HG02981 (cell line): Measurements from ENCODE around the gene NRDE2.

ENCODE experiments used
- ATAC-seq: cut with Tn5 transposase; IDR thresholded peaks from one replicate; pipeline ENCODE4 v1.9.1; 2021; ENCODE audit warnings: mild to moderate bottlenecking, moderate library complexity; ENCODE audit not compliant: unreplicated experiment

Gene NRDE2, protein sequence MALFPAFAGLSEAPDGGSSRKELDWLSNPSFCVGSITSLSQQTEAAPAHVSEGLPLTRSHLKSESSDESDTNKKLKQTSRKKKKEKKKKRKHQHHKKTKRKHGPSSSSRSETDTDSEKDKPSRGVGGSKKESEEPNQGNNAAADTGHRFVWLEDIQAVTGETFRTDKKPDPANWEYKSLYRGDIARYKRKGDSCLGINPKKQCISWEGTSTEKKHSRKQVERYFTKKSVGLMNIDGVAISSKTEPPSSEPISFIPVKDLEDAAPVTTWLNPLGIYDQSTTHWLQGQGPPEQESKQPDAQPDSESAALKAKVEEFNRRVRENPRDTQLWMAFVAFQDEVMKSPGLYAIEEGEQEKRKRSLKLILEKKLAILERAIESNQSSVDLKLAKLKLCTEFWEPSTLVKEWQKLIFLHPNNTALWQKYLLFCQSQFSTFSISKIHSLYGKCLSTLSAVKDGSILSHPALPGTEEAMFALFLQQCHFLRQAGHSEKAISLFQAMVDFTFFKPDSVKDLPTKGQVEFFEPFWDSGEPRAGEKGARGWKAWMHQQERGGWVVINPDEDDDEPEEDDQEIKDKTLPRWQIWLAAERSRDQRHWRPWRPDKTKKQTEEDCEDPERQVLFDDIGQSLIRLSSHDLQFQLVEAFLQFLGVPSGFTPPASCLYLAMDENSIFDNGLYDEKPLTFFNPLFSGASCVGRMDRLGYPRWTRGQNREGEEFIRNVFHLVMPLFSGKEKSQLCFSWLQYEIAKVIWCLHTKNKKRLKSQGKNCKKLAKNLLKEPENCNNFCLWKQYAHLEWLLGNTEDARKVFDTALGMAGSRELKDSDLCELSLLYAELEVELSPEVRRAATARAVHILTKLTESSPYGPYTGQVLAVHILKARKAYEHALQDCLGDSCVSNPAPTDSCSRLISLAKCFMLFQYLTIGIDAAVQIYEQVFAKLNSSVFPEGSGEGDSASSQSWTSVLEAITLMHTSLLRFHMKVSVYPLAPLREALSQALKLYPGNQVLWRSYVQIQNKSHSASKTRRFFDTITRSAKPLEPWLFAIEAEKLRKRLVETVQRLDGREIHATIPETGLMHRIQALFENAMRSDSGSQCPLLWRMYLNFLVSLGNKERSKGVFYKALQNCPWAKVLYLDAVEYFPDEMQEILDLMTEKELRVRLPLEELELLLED

DNA sequence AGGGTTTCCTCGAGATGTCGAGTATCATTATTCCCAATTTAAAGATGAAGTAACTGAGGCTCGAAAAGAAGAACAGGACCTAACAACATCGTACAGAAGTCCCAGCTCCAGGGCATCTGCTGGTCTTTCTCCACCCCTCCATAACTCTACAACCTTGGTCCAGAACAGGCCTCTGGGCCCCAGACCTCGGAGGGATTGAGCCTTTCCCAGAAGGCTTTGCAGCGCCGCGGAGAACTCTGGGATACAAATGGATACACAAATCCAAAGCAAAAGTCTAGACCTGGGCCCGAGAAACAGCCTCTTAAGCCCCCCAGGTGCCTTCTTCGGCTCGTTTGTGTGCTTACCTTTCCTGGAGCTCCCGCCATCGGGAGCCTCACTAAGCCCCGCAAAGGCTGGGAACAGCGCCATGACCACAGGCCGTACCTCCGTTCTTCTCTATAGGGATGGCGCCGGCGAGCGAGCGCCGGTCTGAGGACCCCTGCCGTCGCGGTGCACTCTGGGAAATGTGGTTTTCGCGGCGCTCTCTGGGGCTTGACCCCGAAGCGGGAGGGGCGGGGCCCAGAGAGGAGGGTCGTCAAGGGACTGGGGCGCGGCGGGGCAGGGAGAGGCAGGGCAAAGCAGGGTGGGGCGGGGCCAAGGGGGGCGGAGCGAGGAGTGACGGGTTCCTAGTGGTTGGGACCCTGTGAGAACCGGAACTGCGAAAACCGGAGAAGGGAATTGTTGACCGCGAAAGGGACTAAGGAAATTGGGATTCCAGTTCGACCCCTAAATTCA is at the start of gene NRDE2:
Gene NRDE2, minus strand, starts transcription at position 445 of the 774 bp plus-strand sequence. Its CDS starts 37 bp downstream, at position 408.
- ATAC-seq = peak; percentile 96

DNA sequence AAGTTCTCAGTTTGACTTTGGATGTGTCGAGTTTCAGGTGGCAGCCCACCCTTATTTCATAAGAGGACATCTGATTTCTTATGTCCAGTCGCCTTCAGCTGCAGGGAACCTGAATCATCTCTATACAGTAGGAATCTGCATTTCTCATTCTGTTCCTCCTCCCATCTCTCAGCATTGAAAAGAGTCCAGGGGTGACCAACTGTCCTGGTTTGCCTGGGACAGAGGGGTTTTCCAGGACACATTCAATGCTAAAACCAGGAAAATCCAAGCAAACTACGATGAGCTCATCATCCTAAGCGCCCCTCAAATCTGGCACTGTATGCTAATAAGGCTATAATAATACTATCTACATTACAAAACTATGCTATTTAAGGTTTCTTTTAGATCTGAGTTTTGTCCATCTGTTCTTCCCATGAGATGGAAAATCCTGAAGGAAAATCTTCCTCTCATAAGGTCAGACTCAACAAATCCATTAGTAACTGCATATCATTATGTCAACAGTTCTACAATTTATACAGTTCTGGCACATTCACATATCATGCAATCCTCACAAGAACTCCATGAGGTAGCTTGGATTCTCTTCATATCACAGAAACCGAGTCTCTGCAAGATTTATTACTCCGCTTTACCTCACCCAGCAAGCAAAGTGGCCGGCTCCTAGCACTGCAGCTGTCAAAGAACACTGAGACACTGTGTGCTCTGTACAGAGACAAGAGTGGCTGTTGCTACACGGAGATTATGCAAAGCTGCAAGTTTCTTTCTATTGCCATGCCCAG is 49.5 kb upstream of the NRDE2 start:
- no peak for ATAC-seq

DNA sequence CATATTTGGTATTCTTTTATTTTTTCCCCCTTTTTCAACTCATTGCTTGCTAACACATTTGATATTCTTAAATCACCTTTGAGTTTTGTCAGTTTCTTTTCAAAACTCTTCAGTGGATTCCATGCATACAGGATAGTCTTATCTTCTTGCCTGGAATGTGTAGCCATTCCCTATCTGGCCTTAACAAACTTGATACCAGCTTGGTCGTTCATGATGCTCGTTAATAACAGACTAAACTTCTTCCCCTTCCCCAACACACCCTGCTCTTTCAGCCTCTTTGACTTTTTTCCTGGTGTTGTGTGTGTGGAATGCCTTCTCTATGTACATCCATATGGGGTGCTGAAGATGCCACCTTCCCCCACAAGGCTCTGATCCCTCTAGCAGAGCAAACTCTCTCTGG is 47.4 kb upstream of the NRDE2 start:
- ATAC-seq = no peak

DNA sequence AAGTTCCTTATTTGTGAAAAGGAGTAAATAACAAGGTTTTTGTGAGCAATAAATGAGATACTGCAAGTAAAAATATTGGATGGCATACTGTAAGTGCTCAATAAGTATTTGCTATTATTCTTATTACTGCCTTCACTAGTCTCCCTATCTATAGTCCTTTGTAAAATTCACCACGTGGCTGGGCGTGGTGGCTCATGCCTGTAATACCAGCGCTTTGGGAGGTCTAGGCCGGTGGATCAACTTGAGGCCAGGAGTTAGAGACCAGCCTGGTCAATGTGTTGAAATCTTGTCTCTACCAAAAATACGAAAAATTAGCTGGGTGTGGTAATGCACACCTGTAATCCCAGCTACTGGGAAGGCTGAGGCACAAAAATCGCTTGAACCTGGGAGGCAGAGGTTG is 46.5 kb upstream of the NRDE2 start:
- ATAC-seq = no peak

DNA sequence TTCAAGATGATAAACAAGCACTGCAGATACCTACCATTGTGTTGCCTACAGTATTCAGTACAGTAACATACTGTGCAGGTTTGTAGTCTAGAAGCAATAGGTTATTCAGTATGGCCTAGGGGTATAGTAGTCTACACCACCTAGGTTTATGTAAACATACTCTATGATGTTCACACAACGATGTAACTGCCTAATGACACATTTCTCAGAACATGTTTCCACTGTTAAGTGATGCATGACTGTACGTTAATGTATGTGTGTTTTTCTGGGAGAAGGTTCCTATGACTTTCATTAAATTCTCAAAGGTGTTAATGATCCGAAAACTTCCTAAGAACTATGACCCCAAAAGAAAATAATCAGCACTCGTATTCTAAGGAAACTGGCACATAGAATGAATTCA is 44.2 kb upstream of the NRDE2 start:
- ATAC-seq = no peak

DNA sequence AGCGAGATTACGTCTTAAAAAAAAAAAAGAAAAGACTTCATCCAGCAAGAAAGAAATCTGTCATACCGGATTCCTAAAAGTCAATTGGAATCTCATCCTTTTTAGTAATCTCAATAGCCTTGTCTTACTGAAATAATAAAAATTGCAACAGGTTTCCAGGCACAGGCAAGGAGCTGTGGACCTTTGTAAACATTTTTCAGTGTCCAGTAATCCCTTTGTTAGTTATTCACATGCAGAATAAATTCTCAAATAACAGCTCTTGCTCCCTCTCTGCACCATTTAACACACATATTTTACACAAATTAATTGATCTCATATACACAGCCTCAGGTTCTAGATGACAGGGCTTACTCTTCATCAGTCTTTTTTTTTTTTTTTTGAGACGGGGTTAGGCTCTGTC is 43.1 kb upstream of the NRDE2 start:
- ATAC-seq = no peak

DNA sequence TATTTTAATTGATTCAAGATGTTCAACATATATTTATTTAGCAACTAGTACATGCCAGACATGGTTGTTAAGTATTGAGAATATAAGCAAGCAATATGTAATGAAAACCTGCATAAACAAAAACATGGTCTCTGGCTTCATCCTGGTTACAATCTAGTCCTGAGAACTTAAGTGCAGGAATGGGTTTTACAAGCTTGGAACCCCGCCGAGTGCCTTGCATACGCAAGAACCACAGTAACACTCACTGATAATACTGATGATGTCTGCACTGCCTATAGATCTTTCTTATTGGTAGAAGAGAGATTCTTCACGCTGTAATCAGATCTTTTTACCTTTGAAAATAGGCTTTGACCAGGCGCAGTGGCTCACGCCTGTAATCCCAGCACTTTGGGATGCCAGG is 42.1 kb upstream of the NRDE2 start:
- ATAC-seq = no peak

DNA sequence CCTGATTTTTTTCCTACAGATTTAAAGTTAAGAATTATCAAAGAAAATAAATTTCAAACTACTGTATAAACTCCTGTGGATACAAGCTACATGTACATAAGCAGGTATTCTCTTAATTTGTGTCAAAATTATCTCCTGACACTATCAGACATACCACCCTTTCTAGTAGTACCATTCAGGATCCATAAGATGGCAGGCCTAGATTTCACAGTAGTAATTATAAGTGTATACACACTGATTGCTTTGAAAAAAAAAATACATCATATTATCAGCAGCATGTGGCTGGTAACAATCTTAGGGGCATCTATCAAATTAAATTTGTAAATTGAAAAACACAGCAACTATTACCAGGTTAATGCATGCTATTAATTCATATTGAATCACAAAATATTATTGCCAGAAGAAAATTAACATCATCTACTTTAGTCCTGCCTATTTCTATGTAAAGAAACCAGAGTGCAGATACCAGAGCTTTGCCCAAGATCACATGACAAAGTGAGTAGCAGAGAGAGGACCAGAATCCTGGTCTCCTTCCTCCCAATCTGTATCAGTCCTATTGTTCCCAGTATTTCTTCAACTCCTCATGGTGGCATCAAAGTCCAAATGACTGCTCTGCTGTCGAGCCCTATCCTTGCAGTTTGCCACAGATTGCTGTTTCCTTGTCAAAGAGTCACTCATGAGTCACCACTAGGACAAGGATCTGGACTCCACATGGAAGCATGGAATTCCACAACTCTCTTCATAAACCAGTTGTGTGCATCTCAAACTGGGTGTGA is 37.4 kb upstream of the NRDE2 start:
- ATAC-seq = no peak

DNA sequence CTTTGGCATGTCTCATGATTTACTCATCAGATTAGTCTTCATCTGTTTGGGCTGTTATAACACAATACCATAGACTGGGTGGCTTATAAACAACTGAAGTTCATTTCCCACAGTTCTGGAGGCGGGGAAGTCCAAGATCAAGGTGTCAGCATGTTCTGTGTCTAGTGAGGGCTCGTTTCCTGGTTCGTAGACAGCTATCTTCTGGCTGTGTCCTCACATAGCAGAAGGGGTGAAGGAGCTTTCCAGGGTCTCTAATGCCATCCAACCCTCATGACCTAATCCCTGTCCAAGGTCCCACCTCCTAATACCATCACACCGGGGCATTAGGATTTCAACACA is 30.8 kb upstream of the NRDE2 start:
- ATAC-seq = no peak

DNA sequence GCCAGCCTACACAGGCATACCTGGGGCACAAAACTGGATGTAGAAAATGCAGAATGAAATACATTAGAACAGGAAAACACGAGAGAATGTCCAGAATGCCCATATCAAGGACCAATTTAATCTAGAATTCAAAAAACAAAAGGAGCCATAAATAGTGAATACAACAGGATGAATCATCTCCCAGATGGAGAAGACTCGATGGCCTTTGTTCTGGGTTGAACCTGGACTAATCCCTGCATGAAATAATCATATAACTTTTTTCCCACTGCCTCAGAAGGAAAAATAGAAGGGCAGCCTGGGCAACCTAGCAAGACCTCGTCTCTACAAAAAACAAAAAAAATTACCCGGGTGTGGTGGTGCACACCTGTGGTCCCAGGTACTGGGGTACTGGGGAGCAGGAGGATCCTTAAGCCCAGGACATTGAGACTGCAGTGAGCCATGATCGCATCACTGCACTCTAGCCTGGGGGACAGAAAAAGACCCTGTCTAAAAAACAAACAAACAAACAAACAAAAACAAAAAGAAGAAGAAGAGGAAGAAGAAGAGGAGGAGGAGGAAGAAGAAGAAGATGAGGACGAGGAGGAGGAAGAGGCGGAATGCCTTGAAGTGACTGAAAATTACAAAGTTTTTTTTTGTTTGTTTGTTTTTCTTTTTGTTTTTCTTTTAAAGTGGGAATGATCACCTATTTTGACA is 30.3 kb upstream of the NRDE2 start:
- ATAC-seq = no peak

DNA sequence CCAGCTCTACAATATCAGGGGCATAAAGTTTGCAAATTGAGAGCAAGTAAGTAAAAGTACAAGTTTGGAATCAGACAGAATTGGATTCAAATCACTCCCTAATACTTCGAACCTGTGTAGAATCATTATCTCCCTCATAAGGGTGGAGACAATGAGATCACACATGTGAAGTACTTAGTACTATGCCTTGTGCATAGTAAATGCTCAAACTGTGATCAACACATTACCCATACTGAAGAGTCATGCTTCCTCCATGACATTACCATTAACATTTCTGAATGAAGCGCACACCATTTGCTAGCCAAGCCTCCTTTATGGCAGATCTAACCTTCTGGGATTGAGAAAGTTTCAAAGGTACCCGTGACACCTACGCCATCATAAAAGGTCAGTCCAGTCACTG is 26.6 kb upstream of the NRDE2 start:
- ATAC-seq = no peak

DNA sequence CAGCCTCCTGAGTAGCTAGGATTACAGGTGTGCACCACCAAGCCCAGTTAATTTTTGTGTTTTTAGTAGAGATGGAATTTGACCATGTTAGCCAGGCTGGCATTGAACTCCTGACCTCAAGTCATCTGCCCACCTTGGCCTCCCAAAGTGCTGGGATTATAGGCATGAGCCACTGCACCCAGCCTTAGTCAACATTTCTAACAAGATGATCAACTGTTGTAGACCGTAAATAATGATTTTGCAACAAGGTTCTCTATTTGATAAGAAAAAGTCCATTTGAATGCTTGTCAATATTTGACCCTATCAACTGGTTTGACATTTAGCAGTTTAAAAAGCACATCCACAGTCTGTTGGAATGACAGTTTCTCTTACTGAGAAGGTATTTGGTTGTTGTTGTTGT is 25.2 kb upstream of the NRDE2 start:
- ATAC-seq = no peak

DNA sequence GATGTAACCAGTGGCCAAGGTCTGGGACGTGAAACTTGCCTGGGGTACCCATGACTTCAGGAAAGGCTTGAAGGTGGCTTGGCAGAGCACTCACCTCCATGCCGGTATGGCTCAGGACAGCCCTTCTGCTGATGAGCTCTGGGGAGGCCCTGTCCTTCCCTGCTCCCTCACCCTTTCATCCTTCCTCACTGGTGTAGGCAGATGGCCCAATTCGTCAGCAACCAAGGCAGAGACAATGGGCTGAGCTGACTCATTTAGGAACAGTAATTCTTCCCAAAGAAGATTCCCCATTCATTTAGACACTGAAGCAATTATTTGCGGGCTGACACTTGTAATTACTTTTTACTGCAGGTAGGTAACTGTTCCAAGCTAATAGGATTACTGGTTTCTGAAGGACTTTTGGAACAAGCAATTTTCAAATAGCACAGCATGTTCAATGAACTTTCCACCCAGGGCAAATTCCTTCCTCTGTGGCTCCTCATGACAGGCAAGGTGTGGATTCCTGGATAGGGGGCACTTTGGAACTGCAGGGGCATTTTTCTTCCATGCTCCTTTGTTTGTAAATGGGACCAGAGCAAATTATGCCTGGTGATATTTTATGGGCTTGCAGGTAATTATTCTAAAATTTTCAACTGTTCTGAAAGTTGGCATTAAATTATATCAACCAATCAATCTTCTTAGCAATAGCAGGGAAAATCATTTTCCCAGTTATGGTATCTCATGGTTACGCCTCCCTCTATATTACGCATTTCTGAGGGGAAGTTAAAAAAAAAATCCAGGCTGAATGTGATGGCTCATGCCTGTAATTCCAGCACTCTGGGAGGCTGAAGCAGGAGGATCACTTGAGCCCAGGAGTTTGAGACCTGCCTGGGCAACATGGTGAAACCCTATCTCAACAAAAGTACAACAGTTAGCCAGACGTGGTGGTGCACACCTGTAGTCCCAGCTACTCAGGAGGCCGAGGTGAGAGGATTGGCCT is 24.1 kb upstream of the NRDE2 start:
- ATAC-seq = no peak

DNA sequence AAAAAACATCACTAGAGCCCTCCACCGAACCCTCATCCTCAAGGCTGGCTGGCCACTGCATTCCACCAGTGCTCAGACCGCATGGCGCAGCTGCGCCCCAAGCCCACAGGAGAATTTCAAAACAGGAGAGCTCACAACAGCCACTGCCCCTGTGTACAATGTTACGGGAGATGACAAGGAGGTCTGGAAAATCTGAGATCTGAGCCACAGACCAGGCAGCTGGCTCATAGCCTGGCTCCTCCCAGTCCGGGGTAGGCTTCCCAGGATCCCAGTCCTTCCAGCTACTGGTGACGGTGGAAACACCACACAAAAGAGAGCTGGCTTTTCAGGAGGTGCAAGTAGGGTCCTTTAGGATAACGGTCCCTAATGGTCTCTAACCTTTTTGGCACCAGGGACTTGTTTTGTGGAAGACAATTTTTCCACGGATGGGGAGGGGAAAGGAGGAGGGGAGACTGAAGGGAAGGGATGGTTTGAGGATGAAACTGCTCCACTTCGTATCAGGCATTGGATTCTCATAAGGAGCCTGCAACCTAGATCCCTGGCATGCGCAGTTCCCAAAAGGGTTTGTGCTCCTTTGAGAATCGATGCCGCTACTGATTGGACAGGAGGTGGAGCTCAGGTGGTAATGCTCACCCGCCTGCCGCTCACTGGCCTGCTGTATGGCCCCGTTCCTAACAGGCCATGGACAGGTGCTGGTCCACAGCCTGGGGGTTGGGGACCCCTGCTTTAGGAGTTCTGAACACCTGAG is 23.0 kb upstream of the NRDE2 start:
- ATAC-seq = no peak

DNA sequence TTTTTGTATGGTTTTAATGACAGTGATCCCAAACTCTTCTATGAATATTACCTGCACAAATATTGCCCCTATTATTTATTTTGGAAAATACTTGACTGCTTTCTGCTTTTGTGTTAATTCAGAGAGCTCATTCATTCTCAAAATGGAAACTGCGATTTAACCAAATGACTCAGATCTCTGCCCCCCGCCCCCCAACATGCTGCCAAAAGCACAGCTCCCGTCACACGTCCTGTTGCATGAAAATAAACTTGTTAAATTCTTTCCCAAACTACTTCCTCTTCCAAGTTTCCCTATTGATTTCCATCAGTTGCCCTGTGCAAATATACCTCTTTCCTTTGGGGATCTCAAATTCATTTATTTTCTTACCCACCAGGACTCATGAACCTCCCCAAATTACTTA is 18.0 kb upstream of the NRDE2 start:
- no peak for ATAC-seq

DNA sequence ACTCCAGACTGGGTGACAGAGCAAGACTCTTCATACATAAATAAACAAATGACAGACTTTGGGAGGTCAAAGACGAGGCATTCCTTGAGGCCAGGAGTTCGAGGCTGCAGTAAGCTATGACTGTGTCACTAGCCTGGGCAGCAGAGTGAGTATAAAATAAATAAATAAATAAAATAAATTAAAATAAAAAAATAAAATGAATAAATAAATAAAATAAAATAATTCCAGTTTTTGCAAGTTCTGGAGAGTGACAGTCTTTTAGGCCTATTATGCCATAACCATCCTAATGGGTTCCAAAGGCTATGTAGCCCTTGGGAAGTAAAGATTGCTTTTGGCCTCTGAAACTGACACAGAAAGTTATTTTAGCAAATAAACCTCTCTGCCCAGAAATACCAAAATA is 16.5 kb upstream of the NRDE2 start:
- no peak for ATAC-seq

DNA sequence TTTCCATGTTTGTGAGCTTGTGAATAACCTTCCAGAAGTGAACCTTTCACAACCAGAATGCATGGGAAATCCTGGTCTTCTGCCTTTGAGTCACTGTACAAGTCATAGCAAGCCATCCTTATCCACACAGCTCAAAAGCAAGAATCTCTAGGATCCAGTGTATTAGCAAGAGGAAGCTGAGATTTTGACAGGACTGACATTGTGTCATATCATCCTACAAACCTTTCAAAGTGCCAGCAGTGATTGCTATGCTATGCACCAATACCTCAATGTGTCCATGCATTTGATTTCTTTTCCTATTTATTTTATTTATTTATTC is 13.5 kb upstream of the NRDE2 start:
- no peak for ATAC-seq
